GM21737 (cell line): ENCODE results near the gene HTR6.
"Not testable (repeated sequence)": the region's sequence is repeated elsewhere in the genome, so short reads cannot be mapped to it uniquely, and the experiment has no call there.

ENCODE experiments used
- ATAC-seq: cut with Tn5 transposase; IDR thresholded peaks from one replicate; pipeline ENCODE4 v1.9.1; 2021; ENCODE audit warnings: mild to moderate bottlenecking, moderate library complexity; ENCODE audit not compliant: unreplicated experiment

The HTR6 gene

DNA sequence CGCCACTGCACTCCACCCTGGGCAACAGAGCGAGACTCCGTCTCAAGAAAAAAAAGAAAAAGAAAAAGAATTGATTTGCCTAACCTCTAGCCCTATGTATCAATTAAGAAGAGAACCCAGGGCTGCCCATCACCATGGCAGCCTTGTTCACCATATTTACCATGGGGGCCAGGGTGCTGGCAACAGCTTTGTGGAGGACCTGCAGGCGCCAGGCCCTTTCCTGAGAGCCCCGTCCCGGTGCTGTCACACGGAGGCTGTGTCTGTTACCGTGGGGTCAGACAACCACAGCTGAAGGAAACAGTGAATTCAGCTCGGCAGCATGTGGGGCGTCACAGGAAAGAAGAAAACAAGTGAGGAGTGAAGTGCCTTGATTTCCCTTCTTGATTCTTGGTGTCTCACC, 27.1 kb upstream of the HTR6 start:
- no peak for ATAC-seq

DNA sequence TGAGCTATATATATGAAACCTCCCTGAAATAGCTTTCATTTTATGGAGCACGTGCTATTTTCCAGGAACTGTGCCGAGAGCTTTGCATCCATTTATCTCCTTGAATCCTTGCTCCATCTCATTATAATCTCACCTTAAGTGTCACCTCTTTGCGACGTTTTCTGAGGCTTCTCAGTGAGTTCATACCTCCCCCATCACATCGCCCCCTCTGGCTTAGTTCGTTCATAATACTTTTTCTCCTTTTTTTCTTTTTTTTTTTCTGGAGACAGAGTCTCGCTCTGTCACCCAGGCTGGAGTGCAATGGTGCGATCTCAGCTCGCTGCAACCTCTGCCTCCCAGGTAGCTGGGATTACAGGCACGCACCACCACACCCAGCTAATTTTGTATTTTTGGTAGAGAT, 25.4 kb upstream of the HTR6 start:
- ATAC-seq = not testable (repeated sequence)

DNA sequence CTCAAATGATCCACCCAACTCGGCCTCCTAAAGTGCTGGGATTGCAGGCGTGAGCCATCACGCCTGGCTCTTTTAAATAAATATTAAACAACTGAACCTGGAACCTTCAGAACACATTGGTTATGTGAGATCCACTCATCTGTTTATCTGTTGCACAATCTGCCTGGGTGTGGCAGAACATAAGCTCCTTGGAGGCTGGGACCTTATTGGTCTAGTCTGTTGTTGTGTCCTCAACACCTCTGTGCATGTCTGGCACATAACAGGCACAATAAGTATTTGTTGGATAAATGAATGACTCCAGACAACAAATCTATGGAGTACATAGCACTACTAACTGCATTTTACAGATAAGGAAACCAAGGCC, 24.7 kb upstream of the HTR6 start:
- ATAC-seq = no peak

DNA sequence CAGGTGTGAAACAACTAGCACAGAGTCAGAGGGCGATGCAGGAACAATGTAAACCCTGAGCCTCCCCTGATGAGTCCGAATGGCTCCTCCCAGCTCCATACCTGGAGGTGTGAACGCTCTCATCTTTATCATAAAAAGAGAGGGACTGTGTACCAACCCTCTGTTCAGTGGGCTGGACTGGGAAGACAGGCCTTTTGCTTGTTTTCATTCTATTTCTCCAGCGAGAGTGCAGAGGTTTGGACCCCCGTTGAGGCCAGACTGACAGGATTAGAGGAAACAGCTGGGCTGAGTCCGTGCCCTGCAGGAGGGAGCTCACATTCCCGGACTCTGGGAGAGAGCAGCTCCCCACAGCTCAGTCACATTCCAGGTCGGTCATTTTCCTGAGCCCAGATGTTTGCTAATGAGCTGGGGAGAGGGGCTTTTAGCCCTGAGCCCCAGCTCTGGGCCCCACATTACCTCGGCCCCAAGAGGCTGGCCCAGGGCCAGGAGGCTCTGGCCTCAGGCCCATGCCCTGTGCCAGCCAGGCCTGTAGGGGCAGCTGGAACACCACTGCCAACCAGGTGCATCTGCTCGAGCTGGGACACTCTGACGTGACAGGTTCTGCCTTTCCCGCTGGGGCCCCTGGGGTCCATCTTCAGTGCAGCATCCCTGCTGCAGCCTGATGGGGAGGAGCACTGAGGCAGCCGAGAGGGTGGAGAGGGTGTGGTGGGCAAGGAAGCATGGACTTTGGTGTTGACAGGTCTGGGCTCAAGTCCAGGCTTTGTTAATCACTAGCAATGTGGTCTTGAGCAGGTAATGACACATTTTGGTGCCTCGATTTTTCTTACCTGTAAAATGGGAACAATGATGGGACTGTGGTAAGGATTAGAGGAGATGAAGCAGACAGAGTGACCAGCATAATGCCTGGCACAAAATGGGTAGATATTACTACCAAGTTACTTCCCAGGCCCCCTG, 24.0 kb upstream of the HTR6 start:
- ATAC-seq = no peak

DNA sequence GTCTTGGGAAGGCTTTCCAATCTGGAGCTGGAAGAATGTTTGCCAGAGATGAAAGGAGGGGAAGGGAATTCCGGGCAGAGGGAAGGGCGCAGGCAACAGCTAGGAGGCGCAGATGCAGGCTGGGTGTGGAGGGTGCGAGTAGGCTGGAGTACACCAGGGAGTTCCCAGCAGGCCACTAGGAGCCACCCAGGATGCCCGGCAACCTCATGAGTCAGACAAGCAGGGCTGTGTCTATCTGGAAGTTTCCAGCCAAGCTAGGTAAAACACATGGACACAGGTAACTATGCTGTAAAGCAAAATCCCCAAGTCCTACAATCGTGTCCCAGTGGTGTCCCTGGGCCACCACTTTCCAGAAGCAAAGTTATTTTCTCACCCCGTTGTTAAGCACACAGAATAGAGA, 21.6 kb upstream of the HTR6 start:
- ATAC-seq = no peak

DNA sequence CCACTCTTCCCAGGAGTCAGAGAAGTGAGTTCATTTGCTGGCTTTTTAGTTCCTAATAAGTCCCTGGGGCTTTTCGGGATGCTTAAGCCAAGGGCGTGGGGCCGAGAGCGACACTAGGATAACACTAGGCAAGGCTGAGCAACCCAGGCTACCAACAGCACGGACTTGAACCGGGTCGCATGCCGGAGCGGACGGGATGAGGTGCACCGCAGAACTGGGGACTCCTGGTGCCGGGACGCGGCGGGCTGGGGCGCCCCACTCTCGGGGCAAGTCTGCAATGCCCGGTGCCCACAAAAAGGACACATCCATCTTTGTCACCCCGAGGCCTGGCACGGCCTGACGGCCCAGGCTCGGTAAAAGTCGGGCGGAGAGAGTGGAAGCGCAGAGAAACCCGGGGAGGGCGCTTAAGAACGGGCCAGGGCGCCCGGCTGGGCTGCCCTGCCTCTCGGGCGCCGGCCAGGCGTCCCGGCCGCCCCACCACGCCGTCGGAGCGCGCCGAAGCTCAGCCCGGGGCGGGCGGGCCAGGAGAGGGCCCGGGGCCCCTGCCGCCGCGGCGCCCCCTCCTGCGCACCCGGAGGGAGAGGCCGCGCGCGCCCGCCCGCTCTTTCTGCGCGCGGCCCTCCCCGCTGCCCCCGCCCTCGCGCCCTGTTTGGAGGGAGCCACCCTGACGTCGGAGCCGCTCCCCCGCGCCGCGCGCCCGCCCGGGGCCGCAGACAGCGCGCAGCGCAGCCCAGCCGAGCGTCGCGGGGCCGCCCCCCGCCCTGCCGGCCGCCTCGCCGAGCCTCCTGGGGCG, 20.9 kb upstream of the HTR6 start, which contains the start of gene NBL1:
Gene NBL1, plus strand, starts transcription at position 710 of the 793 bp plus-strand sequence. CDS start 10,720 bp downstream, outside the sequence.
- peak; percentile 53 for ATAC-seq

DNA sequence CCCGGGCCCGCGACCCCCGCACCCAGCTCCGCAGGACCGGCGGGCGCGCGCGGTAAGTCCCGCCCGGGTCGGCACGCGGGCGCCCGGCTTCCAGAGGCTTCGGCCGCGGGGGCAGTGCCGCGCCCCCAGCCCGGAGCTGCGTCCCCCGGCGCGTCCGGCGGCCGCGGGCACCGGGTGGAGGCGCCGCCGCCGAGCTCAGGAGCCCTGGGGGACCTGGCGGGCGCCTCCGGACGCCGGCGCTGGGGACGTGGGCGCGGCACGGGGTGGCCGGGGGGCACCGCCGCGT, 20.3 kb upstream of the HTR6 start:
- ATAC-seq = peak; percentile 5

DNA sequence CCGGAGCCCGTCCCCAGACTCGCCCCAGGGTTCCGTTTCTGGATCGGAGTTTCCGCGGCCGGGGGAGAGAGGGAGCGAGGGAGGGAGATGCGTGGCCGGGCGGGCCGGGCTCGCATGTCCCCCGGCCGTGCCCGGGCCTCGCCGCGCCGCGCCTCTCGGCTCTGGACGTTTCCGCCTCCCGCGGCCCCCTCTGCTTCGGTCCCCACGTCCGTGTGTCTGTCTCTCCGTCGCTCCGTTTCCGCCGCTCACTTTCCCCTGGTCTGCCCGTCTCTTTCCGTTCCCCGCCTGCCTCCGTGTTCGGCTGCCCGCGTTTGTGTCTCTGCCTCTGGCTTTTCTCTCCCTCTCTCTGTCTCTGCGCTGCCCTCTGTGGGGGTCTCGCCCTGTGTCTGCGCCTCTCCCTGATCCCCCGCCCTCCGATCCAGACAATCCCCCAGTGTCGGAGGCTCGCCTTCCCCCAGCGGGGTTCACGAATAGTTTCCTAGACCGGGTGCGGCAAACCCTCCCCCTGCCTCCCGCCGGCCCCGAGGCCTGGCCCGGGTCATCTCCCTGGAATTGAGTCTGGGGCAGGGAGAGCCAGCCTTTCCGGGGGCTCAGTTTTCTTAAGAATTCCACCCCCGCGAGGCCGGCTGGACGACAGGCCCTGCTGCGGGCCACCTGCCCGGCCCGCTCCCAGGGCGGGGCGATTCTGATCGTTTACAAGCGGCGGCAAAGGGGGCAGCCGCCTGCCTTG, 19.8 kb upstream of the HTR6 start:
- peak; percentile 12 for ATAC-seq

DNA sequence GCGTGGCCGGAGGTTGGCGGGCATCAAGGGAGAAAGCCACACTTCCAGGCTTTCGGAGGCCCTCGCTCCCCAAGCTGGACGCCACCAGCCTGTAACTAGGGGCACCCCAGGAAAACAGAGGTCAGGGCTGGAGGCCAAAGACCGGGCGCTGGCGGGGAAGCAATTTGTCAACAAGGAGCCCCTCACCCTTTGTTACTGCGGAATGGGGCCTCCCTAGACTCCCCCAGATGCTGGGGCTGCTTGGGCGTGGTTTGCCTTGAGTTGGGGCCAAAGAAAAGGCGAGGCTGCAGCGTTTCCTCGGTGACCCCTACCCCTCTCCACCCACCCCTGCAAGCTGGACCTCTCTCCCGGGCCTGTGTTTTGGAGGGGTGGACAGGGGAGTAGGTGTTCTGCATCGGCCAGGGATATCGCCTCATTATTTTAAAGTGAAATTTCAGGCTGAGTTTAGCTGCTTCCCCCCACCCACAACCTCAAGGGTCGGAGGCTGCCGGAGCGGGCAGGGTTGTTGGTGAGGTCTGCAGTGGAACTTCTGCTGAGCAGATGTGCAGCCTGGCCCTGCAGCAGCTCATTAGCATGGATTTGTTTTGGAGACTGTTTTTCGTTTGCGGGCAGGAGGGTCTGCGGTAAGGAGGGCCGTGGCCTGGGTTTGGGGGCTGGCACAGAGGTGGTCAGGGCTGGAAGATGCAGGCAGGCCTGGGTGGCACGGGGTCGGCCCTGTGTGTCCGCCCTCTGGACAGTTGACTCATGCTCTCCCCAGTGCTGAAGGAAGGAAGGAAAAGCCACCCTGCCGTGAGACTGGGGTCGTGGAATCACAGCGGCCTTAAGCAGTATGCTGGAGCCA, 19.0 kb upstream of the HTR6 start:
- no peak for ATAC-seq

DNA sequence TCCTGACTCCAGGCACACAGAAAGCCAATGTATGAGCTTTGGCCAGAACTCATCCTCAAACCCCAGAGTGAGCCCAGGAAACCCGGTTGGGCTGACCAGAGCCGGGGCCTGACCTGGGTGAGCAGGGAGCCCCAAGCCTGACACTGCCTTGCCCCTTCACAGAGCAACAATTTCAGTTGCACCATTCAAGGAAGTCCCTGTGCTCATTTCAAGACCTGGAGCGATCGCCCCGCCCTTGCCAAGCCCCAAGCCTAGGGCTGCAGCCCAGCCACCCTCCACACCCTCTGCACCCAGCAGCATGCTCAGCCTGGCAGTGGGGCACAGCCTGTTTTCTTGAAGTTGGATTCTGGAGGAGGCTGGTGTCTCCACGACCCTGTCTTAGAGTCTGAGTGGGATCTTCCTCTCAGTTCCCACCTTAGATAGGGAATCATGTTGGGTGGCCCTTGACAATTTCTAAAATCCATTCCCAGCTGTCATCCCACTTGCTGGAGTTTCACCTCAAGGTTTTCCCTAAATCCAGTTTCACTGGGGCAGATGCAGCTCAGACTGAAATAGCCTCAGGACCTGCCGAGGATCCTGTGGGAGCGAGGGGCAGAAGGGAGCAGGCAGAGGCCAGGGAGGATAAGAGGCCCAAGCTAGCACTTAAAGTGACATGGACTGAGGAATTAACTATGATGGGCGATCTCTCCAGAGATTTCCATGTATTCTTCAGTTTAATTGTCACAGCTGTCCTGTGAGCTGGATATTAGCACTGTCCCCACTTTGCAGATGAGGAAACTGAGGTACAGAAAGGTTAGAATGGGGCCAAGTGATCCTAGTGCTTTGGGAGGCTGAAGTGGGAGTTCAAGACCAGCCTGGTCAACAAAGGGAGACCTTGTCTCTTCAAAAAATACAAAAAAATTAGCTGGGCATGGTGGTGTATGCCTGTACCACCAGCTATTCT, 18.0 kb upstream of the HTR6 start:
- ATAC-seq = no peak

DNA sequence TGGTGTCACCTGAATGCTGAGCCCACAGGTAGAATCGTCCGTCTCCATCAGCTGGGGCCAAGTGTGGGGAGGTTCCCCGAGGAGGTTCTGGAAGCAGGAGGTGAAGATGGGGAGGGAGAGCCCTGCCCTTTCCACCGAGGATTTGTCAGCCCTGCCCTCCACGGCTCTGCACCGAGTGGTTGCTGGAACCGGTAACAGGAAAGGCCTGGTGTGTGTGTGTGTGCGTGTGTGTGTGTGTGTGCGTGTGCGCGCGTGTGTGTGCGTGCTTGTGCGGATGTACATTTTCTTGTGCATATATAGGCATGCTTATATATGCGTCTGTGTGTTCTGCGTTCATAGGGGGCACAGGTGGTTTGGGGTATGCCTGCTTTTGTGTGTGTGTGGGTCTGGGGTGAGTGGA, 17.0 kb upstream of the HTR6 start:
- ATAC-seq = no peak

DNA sequence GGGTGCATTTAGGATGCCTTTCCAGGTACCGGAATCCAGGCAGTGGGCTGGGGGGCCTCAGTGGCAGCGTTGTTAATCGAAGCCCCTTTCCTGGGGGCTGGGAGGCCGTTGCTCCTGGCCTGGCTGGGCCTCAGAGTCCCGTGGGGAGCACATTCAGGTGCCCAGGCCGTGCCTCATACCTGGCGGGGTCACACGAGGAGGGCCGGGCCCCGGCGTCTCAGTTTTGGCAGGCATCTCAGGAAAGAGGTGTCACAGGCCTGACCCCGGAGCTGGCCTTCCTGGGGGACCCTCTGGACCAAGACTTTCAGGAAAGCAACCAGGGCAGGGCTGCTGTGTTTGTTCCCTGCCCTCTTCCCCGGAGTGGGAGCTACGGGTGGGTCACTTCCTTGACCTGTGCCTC, 16.4 kb upstream of the HTR6 start:
- ATAC-seq = no peak

DNA sequence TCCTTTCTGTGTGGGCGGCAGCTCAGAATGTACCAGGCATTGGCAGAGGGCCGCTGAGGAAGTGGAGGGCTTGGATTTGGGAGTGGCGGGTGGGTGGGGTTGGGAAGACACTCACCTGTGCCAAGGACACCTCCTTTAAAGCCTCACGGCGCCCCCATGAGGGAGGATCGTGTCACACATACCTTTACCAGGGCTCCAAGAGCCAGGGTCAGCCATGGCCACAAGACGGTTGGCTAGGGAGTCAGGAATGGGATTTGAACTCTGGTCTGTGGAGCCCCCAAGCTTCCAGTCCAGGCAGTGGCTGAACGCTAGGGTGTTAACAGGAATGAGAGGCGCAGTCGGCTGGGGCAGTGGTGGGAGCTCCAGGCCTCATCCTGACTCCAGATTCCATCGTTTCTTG, 16.0 kb upstream of the HTR6 start:
- no peak for ATAC-seq

DNA sequence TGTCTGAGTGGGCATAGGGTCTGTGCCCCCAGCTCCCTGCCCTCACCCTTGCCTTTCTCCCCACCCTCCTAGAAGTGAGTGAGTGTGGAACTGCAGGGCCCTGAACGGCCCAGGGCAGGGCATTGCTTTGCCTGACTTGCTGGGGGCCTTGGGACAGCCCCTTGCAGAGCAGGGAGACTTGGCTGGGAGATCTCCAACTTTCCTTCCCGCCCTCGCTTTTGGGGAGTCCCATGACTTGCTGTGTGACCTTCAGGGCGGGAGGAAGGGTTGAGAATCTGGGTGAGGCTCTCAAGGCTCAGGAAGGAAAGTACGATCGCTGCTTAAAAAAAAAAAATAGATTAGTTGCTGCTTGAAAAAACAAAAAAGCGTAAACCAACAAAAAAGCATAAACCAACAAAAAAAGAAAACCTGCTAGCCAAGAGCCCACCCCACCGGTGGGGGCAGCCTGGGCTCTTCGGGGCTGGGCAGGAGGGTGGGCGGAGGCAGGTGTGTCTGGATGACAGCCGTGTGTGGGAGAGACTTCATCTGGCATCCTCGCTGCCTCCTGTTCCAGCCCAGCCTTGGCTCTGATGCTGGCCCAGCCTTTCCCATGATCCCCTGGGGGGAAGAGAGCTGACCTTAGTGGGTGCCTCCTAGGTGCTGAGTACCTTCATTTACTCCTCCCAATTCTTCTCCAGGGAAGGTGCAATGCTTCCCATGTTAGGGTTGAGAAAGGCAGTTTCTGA, 14.1 kb upstream of the HTR6 start:
- no peak for ATAC-seq

DNA sequence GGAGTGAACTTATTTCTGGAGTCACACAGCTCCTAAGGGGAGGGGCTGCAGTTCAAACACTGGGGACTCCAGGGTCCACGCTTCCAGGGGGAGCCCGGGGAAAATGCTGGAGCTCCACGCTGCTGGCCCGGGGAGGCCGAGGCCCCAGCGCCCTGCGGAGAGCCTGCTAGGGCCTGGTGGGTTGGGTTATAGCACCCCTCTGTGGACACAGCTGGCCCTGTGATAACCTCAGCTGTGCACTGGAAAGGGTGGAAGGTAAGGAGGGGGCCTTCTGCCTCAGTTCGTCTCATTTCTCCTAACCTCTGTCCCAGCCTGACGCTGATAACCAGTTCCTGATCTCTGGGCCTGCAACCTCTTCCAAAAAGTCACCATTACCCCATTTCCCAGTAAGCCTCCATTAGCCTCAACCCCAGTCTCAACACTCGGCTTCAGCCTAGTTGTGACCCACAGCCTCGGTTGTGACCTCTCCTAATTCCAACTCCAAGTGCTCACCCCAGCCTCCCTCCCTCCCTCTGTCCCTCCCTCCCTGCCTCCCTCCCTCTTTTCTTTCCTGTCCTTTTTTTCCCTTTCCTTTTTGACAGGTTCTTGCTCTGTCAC, 13.4 kb upstream of the HTR6 start:
- ATAC-seq = no peak

DNA sequence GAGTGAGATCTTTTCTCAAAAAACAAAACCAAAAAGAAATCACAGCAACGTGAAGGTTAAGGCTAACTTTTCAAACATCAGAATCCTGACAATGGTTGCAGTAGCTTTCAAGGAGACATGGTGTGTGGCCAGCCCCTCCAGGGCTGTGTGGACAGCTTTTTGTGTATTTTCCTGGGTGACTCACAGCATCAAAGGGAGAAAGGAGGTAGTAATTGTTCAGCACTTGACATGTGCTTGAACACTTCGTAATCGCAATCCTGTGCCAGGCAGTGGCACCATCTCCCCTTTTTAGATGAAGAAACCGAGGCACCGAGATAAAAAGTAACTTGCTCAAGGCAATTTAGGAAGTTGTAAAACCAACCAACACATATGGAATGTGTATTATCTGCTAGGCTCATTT, 10.3 kb upstream of the HTR6 start:
- no peak for ATAC-seq

DNA sequence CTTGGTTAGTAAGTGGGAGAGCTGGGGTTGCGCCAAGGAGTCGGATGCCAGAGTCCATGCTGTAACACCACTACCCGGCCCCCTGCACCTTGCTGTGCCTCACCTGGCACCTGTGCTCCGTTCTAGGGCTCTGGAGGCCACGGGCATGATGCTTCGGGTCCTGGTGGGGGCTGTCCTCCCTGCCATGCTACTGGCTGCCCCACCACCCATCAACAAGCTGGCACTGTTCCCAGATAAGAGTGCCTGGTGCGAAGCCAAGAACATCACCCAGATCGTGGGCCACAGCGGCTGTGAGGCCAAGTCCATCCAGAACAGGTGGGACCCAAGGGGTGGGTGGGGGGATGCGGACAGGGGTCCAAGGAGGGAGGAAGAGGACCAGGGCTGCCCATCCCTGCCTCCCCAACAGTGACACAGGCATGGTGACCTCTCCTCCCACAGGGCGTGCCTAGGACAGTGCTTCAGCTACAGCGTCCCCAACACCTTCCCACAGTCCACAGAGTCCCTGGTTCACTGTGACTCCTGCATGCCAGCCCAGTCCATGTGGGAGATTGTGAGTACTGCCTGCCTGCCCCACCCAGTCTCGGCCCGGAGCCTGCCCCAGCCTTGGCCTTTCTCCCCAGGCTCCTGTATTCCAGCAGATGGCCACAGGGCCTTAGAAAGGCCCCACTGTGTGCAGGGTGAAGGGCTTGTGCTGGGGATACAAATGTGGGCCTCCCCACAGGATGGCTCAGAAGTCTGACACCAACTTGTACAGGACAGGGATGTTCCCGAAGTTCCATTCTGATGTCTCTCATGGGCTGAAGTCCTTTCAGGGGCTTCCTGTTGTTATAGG, 9.6 kb upstream of the HTR6 start:
- no peak for ATAC-seq

DNA sequence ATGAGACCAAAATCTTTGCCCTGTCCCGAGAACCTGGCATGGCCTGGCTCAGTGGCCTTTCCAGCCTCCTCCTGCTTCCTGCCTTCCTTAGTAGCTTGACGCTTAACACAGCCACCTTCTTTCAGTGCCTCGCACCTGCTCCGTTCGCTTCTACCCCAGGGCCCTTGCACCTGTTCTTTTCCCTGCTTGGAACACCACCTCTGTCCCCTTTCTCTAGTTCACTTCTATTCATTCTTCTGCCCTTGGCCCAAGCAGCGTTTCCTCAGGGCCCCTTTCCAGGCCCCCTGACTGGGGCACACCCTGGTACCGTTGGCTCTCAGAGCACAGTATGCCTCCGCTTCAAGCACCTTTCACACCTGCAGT, 9.0 kb upstream of the HTR6 start:
- no peak for ATAC-seq
